ENCODE measurements around the gene GARNL3.

DNA sequence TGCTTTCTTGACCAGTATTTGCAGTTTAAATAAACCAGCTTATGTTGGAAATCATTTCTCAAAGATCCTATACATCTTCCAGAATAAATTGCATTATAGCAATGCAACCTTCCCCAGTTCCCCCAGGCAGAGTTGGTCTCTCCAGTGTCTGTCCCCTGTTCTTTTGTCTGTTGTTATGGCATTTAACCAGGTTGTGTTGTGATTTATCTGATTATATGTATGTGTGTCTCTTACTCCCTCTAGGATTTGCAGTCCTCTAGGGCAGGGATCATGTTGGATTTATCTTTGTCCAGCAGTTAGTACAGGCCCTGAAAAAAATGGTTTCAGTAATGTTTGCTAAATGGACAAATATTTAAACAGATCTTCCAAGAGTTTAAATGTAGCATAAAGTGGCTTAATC is 17.3 kb downstream of the GARNL3 start:
- TF ChIP-seq EZH2 (IDR thresholded peaks at IDR 0.05), result no peak
- TF ChIP-seq POLR2AphosphoS5 (IDR thresholded peaks at IDR 0.05; ENCODE audit: borderline replicate concordance, low read depth, low read length), result no peak
